K562 (cell line): ENCODE measurements around the gene HK1.
"Not testable (repeated sequence)": the region's sequence is repeated elsewhere in the genome, so short reads cannot be mapped to it uniquely, and the experiment has no call there.

ENCODE experiments used
- E2F4 ChIP-seq: sonication (generic); formaldehyde crosslinking; IDR thresholded peaks from 2 replicates; pipeline ENCODE4 v1.8.0; 2022; ENCODE audit warnings: mild to moderate bottlenecking, low read depth, missing genetic modification reagents
- NFIC ChIP-seq: fragments of 450-650 bp; IDR thresholded peaks from 2 replicates; pipeline ENCODE4 v1.6.1; 2017; ENCODE audit warnings: mild to moderate bottlenecking, inconsistent platforms
- NR3C1 ChIP-seq: sonication (generic); formaldehyde crosslinking; IDR thresholded peaks from 2 replicates; pipeline ENCODE4 v1.8.1; 2022; ENCODE audit warnings: missing genetic modification reagents
- POLR2AphosphoS5 ChIP-seq: IDR thresholded peaks from 2 replicates; pipeline ENCODE4 v1.6.1; 2011; ENCODE audit warnings: mild to moderate bottlenecking, low read depth, low read length, moderate library complexity; ENCODE audit not compliant: control insufficient read depth, insufficient read depth
- RFX5 ChIP-seq: IDR thresholded peaks from 2 replicates; pipeline ENCODE4 v1.6.1; 2011; ENCODE audit warnings: low read depth, mild to moderate bottlenecking, improper control_type of control experiment, low read length
- SIN3A ChIP-seq, 2 experiments: fragments of 150-350 bp in 1 of 2; IDR thresholded peaks; 2 replicates each; pipeline ENCODE4 v1.6.1; 2011 to 2016; ENCODE audit warnings: borderline replicate concordance in 2 of 2, low read depth in 2 of 2, low read length in 2 of 2, mild to moderate bottlenecking in 2 of 2, moderate library complexity in 2 of 2; ENCODE audit not compliant: control insufficient read depth in 1 of 2
- YY1 ChIP-seq, 3 experiments: IDR thresholded peaks; 2 replicates each; pipeline ENCODE4 v1.6.1; 2011; ENCODE audit warnings: low read length in 2 of 3, mild to moderate bottlenecking in 2 of 3, moderate library complexity in 2 of 3, borderline replicate concordance in 1 of 3, control low read depth in 1 of 3, low read depth in 1 of 3; ENCODE audit not compliant: insufficient read depth in 3 of 3, insufficient replicate concordance in 2 of 3, control insufficient read depth in 1 of 3, insufficient read length in 1 of 3; ENCODE audit errors: extremely low read depth in 1 of 3
- ZBTB1 ChIP-seq: sonication (generic); formaldehyde crosslinking; IDR thresholded peaks from 2 replicates; pipeline ENCODE4 v1.8.1; 2023; ENCODE audit warnings: missing genetic modification reagents, low read depth, mild to moderate bottlenecking, borderline replicate concordance
- TF ChIP-seq, protein P1 (sequence below): IDR thresholded peaks from 2 replicates; pipeline ENCODE4 v1.6.1; 2012; ENCODE audit warnings: low read depth, low read length, improper control_type of control experiment, borderline replicate concordance
- TF ChIP-seq, protein P2 (sequence below): fragments of 450-650 bp; IDR thresholded peaks from 2 replicates; pipeline ENCODE4 v1.6.1; 2017; ENCODE audit warnings: antibody characterized with exemption
- TF ChIP-seq, protein P3 (sequence below), 3 experiments: IDR thresholded peaks in 2 of 3; conservative IDR thresholded peaks in 1 of 3; 2 replicates each; pipeline ENCODE4 v1.5.1; 2011 to 2012; ENCODE audit warnings: low read length in 3 of 3, mild to moderate bottlenecking in 3 of 3, control low read depth in 2 of 3, improper control_type of control experiment in 1 of 3, inconsistent platforms in 1 of 3, low read depth in 1 of 3, mixed read lengths in 1 of 3, moderate library complexity in 1 of 3; ENCODE audit not compliant: insufficient read depth in 2 of 3

GRCh38 chr10:69308304-69308703, 30.0 kb downstream of the HK1 start:
- TF ChIP-seq YY1 (IDR thresholded peaks at IDR 0.05; ENCODE audit: borderline replicate concordance in 1 of 3, control insufficient read depth in 1 of 3, extremely low read depth in 1 of 3, insufficient read depth in 3 of 3, insufficient read length in 1 of 3, insufficient replicate concordance in 2 of 3, low read depth in 1 of 3, low read length in 2 of 3); ZBTB1 (CRISPR knock-in tag); E2F4; RFX5; SIN3A (IDR thresholded peaks at IDR 0.05; ENCODE audit: borderline replicate concordance in 2 of 2, control insufficient read depth in 1 of 2, low read depth in 2 of 2, low read length in 2 of 2); NR3C1: not testable (repeated sequence)
- TF ChIP-seq, protein P1, sequence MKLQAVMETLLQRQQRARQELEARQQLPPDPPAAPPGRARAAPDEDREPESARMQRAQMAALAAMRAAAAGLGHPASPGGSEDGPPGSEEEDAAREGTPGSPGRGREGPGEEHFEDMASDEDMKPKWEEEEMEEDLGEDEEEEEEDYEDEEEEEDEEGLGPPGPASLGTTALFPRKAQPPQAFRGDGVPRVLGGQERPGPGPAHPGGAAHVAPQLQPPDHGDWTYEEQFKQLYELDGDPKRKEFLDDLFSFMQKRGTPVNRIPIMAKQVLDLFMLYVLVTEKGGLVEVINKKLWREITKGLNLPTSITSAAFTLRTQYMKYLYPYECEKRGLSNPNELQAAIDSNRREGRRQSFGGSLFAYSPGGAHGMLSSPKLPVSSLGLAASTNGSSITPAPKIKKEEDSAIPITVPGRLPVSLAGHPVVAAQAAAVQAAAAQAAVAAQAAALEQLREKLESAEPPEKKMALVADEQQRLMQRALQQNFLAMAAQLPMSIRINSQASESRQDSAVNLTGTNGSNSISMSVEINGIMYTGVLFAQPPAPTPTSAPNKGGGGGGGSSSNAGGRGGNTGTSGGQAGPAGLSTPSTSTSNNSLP: not testable (repeated sequence)
- TF ChIP-seq, protein P2, sequence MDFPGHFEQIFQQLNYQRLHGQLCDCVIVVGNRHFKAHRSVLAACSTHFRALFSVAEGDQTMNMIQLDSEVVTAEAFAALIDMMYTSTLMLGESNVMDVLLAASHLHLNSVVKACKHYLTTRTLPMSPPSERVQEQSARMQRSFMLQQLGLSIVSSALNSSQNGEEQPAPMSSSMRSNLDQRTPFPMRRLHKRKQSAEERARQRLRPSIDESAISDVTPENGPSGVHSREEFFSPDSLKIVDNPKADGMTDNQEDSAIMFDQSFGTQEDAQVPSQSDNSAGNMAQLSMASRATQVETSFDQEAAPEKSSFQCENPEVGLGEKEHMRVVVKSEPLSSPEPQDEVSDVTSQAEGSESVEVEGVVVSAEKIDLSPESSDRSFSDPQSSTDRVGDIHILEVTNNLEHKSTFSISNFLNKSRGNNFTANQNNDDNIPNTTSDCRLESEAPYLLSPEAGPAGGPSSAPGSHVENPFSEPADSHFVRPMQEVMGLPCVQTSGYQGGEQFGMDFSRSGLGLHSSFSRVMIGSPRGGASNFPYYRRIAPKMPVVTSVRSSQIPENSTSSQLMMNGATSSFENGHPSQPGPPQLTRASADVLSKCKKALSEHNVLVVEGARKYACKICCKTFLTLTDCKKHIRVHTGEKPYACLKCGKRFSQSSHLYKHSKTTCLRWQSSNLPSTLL: not testable (repeated sequence)
- TF ChIP-seq, protein P3, sequence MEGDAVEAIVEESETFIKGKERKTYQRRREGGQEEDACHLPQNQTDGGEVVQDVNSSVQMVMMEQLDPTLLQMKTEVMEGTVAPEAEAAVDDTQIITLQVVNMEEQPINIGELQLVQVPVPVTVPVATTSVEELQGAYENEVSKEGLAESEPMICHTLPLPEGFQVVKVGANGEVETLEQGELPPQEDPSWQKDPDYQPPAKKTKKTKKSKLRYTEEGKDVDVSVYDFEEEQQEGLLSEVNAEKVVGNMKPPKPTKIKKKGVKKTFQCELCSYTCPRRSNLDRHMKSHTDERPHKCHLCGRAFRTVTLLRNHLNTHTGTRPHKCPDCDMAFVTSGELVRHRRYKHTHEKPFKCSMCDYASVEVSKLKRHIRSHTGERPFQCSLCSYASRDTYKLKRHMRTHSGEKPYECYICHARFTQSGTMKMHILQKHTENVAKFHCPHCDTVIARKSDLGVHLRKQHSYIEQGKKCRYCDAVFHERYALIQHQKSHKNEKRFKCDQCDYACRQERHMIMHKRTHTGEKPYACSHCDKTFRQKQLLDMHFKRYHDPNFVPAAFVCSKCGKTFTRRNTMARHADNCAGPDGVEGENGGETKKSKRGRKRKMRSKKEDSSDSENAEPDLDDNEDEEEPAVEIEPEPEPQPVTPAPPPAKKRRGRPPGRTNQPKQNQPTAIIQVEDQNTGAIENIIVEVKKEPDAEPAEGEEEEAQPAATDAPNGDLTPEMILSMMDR (IDR thresholded peaks at IDR 0.05 in 2 of 3, conservative IDR thresholded peaks at IDR 0.05 in 1 of 3; ENCODE audit: insufficient read depth in 2 of 3, low read depth in 1 of 3, low read length in 3 of 3): not testable (repeated sequence)
- TF ChIP-seq NFIC (peak; percentile 61; the same call in 1 of the 2 replicates), POLR2AphosphoS5 (0 out of 2 replicates have a peak, but pooled peaks have one; percentile 39)
